ENCODE measurements around the gene FKBP5. TPM values are rescaled to one million over a fixed set of nuclear protein-coding genes. Genes with fewer than 3 reads are reported as not detected.

The FKBP5 gene
- total and polyA plus RNA-seq, 9 donors: 36.2 to 231 (median 142) TPM

- no peak overlapping the region for H3K4me3 ChIP-seq
- no peaks in the 10 kb centered on the region for H3K4me1 ChIP-seq (ENCODE audit: insufficient read depth)
- no peak for DNase-seq
- intact Hi-C loops (cut with DNase I): no loop called here
- no peaks in the 10 kb centered on the region for H3K9me3 ChIP-seq
- H3K36me3 ChIP-seq: no peaks in the 10 kb centered on the region
- TF ChIP-seq POLR2A (IDR thresholded peaks at IDR 0.05) (no peak), CTCF (IDR thresholded peaks at IDR 0.05) (no peak), EP300 (IDR thresholded peaks at IDR 0.05) (no peak)
- H3K27ac ChIP-seq: no peak overlapping the region
- WGBS, 3 donors: 68 to 74% (median 73%) methylated on average over 1 of the region's 1 CpG
- H3K27me3 ChIP-seq: no peaks in the 10 kb centered on the region
These were observed 138.3 kb downstream of the FKBP5 start for GRCh38 chr6:35550437-35550836.

- no peaks in the 10 kb centered on the region for H3K36me3 ChIP-seq
- H3K4me3 ChIP-seq: no peak overlapping the region
- no peaks in the 10 kb centered on the region for H3K4me1 ChIP-seq (ENCODE audit: insufficient read depth)
- H3K27me3 ChIP-seq: no peaks in the 10 kb centered on the region
- no peak for DNase-seq
- H3K9me3 ChIP-seq: no peaks in the 10 kb centered on the region
- no peak overlapping the region for H3K27ac ChIP-seq
- 30 to 38% (median 38%) methylated on average over 6 of the region's 6 CpGs for WGBS, 3 donors
- TF ChIP-seq EP300 (IDR thresholded peaks at IDR 0.05) (no peak), POLR2A (IDR thresholded peaks at IDR 0.05) (no peak), CTCF (IDR thresholded peaks at IDR 0.05) (no peak)
- intact Hi-C loops (cut with DNase I): no loop called here
These were observed 141.0 kb downstream of the FKBP5 start for GRCh38 chr6:35547676-35548075.

GRCh38 chr6:35544769-35545361 lies 143.8 kb downstream of the FKBP5 start:
- intact Hi-C loops (cut with DNase I): no loop called here
- Histone ChIP-seq H3K36me3 (no peaks in the 10 kb centered on the region), H3K4me3 (no peak overlapping the region), H3K27me3 (no peaks in the 10 kb centered on the region), H3K27ac (no peak overlapping the region), H3K9me3 (no peaks in the 10 kb centered on the region), H3K4me1 (ENCODE audit: insufficient read depth) (no peaks in the 10 kb centered on the region)
- DNase-seq: no peak
- WGBS, 3 donors: 60 to 67% (median 61%) methylated on average over 13 of the region's 13 CpGs
- TF ChIP-seq CTCF (IDR thresholded peaks at IDR 0.05) (no peak), POLR2A (IDR thresholded peaks at IDR 0.05) (no peak), EP300 (IDR thresholded peaks at IDR 0.05) (no peak)

- H3K4me1 ChIP-seq (ENCODE audit: insufficient read depth): no peaks in the 10 kb centered on the region
- H3K27ac ChIP-seq: no peak overlapping the region
- H3K9me3 ChIP-seq: no peaks in the 10 kb centered on the region
- H3K36me3 ChIP-seq: no peaks in the 10 kb centered on the region
- TF ChIP-seq POLR2A (IDR thresholded peaks at IDR 0.05) (no peak), CTCF (IDR thresholded peaks at IDR 0.05) (no peak), EP300 (IDR thresholded peaks at IDR 0.05) (no peak)
- intact Hi-C loops (cut with DNase I): no loop called here
- 77 to 81% (median 78%) methylated on average over 16 of the region's 16 CpGs for WGBS, 3 donors
- H3K27me3 ChIP-seq: no peaks in the 10 kb centered on the region
- no peak overlapping the region for H3K4me3 ChIP-seq
- DNase-seq: no peak
These were observed 145.1 kb downstream of the FKBP5 start for GRCh38 chr6:35543459-35544193.

Data from ovary (tissue), 9 donors.